NOMO-1 treated with DMSO at 0.1 percent for 48 hours (cell line): ENCODE data around the gene SPDYE4.
A peak's percentile ranks its signal among the peaks of the same experiment; 100 is the strongest.
"Not testable (repeated sequence)": the region's sequence is repeated elsewhere in the genome, so short reads cannot be mapped to it uniquely, and the experiment has no call there.

Experiments
- DNase-seq: peaks from one replicate; lab custom pipeline; 2025; ENCODE audit not compliant: unreplicated experiment; lab: John Stamatoyannopoulos, UW

Gene SPDYE4, protein sequence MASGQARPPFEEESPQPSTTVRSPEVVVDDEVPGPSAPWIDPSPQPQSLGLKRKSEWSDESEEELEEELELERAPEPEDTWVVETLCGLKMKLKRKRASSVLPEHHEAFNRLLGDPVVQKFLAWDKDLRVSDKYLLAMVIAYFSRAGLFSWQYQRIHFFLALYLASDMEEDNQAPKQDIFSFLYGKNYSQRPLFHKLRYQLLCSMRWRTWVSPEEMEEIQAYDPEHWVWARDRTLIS

DNA sequence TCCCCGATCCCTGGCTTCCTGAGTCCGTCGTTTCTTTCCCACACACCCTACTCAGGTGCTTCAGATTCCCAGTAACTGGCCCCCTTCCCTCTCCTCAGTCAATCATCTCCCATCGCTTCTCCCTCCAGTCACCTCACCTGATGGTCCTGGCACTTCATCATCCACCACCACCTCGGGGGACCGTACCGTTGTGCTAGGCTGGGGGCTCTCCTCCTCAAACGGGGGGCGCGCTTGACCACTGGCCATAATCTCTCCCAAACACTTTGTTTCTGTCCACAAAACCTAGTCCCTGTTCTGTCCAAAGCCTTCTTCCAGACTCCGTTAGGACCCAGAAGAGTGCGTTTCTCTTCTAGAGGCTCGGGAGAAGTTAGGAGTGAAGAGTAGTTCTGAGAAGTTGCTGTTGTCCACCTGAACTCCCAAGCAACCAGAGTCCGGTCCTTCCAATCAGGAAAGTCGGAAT lies at the start of gene SPDYE4:
Gene SPDYE4 (minus strand): TSS at position 410 of the 460 bp plus-strand sequence. CDS start 164 bp downstream, at position 246.
- no peak for DNase-seq

- peak; percentile 99 for DNase-seq
Observed at GRCh38 chr17:8806926-8807550, 48.7 kb upstream of the SPDYE4 start.

DNA sequence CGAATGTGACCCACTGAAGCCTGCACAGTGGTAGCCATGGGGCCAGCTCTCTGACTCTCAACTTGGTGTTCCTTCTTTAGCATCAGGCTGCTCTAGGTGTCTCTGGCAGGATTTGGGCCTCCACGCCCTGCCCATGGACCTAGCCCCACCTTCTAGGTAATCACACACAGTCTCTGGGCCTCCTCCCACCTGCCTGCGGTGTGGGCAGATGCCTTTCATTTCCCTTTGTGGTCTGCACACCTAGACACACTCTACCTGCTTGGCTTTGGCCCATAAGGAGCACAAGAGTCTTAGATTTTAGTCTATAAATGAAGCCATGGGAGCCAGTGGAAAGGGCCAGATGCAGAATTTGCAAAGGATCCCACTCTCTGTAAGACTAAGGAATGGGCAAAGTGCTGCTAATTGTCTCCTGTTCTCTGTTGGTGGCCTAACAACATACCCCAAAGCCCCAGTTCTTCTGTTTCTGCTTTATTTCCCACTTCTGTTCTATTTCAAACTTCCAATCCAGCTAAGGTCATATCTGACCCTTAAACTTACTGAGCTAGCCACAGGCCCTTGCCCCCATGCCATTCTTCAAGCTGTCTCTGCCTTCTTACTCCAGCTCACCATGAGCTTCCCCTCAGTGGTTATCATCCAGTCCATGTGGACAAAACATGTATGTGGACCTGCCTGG lies 48.0 kb upstream of the SPDYE4 start:
- no peak for DNase-seq

DNA sequence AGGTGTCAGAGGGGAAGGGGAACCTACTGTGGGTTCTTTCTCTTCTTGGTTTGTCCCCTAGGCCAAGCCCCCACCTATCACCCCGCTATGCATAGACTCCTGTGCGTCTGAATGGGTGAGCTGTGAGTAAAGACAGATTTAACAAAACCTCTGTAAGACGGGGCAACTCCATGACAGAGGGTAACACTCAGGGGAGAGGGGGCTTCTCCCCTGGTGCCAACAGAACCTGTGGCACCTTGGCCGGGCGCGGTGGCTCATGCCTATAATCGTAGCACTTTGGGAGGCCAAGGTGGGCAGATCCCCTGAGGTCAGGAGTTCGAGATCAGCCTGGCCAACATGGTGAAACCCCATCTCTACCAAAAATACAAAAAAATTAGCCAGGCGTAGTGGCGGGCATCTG lies 47.0 kb upstream of the SPDYE4 start:
- not testable (repeated sequence) for DNase-seq

DNA sequence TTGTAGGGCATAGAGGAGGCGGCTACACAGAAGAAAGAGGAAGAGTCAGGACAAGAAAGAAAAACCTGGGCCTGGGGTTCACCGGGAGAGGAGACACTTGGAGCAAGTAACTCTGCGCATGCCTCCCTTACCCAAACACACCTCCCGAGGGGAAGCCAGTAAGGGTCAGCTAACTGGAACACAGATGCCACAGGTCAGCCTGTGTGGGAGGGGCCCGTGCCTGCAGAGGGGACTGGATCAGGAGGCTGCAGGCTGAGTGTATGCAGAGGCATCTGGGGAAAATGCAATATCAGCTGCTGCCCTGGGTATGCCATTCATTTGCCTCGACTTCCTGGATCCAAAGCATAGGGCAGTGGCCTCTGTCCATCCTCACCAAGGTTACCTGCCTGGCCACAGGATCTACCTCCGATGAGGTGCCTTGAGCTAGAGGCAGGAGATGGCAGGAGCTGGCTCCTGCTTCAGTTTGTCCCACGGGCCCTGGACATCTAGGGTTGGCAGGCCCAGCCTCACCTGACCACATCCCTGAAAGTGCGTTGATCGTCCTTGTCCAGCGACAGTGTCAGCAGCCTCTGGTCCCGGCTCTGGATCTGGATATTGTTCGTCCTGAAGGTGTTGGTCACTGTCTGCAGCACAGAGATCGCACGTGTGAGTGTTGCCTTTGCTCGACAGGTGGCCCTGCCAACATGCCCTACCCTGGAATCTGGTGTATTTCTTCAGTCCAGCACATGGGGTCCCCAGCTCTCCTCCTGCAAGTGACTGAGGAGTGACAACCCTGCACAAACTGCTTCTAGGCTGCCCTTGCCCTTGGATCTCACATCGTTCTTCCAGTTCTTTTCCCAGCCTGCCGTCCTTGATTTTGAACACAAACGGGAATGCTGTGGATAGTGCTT lies 45.4 kb upstream of the SPDYE4 start:
- DNase-seq: no peak

- DNase-seq: no peak
Observed at GRCh38 chr17:8801135-8801840, 42.9 kb upstream of the SPDYE4 start.

DNA sequence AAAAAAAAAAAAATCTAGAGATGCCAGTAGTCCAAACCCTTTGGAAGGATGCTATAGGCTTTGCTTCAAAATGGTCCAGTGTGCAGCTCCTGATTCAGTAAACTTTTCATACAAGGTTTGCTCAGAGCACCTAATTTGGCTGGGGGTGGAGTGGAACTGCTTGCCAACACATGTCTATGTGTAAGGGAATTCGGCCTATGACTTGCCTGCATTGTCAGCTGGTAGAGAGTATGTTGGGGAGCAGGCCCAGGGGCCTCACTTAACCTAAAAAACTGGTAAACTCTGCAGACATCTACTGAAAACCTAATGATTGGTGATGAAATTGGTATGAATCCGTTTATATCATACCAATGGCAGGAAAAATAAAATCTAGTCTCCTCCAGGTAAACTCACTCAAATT lies 42.3 kb upstream of the SPDYE4 start:
- no peak for DNase-seq

DNA sequence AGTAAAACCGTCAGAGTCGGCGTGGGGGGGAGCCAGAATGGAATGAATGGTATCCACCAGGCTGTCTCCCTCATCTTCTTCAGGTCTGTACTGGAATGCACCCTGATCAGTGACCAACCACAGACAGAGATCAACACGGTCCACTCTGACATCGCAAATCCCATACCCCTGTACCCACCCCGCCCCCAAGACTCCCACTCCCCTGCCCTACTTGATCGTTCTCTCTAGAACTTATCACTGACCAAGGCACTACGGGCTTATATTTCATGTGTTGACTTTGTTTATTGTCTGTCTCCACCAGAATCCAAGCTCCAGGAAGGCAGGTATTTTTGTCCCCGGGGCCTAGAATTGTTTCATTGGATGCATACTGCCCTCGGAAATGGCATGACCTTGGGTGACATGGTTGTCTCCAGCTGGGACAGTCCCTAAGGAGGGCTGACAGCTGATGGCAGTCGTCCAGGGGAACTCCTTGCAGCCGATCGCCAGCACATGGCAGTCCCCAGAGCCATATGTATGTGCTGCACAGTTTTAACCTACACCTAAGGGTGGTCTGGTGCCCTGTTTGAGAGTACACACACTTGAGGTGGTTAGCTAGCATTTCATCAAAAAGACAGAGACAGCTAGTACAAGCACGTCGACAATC lies 41.3 kb upstream of the SPDYE4 start:
- DNase-seq: no peak

DNA sequence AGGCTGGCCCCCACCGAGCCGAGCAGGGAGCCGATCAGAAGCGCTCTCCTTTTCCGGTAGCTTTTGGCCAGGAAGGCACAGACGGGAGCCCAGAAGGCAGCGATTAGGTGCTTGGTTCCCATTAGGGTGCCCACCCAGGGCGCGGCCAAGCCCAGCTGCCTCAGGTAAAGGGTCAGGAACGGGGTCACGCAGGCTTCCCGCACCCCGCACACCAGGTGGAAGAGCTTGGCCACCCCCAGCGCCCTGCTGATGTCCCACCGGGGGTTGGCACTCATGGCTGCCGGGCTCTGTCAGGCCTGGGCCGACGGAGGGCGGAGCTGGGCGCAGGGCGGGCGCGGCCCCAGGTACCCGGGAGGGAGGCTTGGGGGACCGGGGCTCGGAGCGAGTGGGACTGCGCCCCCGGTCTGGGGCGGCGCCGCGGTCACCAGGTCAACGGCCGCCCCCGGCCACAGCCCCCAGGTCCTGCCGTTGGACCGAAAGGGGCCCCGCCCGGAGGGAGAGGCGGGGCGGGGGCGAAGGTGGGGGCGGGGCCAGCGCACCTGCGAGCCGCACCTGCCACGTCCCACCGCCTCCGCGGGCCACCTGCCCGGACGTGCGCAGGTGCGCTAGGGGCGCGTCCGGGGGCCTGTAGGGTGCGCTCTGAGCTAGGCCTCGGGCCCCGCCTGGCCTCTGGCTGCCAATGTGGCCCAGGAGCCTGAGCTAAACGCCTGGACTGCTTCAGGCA lies 40.7 kb upstream of the SPDYE4 start, which contains the start of gene MFSD6L:
Gene MFSD6L (minus strand): TSS at position 520 of the 724 bp plus-strand sequence. CDS start 245 bp downstream, at position 275.
- DNase-seq: no peak

- DNase-seq: no peak
Observed at GRCh38 chr17:8798176-8798845, 40.0 kb upstream of the SPDYE4 start.

DNA sequence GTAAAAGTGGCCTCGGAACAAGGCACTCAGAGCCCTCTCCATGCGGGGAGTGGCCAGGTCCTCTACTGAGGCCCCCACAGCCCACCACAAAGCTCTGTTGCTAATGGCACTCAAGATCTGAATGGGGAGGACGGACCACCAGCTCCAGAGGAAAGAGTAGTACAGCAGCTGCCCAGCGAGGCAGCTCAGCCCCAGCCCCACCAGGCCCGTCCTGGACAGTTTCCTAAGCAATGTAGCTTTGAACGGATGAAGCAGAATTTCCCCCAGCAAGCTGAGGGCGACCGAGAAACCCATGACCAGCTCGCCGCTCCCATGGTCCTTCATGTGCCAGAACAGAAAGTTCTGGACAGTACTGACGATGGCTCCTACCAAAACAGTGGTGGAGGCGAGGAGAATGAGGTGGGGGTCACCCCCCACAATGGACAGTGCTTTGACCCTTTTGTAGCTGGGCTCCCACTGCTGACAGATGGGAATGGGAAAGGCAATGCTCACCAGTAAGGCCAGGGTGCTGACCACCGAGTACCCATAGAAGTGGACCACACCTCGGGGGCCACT lies 39.4 kb upstream of the SPDYE4 start:
- no peak for DNase-seq

GRCh38 chr17:8794636-8795035 lies 36.3 kb upstream of the SPDYE4 start:
- no peak for DNase-seq

DNA sequence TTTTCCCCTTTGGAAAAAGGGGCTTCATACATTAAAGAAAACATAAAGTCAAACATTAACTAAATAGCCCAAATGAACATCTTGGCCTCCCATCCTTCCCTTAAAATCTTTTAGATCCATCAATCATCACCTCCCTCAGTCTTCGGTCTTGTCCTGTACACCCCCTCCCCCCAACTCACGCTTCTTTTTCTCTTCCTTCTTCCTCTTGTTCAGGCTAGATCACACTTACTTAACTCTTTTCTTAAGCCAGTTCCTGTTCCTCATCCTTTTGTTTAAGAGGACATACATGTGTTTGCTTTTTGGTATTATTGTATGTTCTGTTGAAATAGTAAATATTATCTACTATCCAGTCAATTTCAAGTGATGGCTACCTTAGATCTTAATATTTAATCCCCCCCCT lies 35.3 kb upstream of the SPDYE4 start:
- peak; percentile 77 for DNase-seq

- DNase-seq: no peak
Observed at GRCh38 chr17:8792646-8793045, 34.3 kb upstream of the SPDYE4 start.

DNA sequence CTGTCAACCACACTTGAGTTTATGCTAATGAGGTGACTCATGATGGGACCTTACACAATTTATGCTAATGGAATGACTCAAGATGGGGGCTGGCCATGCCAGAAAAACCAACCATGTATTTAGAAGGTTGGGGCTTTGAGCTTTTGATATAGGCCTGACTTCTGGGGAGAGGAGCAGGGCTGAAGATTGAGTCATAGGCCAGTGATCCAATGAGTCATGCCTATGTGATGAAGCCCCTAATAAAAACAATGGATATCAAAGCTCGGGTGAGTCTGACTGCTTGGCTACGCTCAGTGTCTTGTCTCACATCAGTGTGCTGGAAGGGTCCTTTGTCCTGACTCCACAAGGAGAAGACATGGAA lies 33.5 kb upstream of the SPDYE4 start:
- DNase-seq: no peak

GRCh38 chr17:8791248-8791909 lies 33.0 kb upstream of the SPDYE4 start:
- no peak for DNase-seq

DNA sequence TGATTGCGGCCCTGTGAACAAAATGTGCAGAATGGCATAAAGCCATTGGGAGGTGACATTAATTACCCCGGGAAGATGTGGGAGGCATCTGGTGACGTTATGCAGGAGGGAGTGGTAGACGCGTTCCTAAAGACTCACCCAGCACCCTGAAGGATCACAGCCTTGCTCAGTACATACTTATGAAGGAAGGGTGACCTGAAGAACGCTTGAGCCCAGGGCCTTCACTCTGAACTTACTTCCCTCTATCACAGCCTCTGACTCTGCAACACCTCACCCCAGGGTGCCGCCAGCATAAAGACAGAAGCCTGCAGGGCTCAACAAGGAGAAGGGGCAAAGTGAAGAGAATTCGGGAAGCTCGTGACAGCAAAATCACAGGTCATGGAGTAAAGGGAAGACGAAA lies 31.4 kb upstream of the SPDYE4 start:
- DNase-seq: no peak

DNA sequence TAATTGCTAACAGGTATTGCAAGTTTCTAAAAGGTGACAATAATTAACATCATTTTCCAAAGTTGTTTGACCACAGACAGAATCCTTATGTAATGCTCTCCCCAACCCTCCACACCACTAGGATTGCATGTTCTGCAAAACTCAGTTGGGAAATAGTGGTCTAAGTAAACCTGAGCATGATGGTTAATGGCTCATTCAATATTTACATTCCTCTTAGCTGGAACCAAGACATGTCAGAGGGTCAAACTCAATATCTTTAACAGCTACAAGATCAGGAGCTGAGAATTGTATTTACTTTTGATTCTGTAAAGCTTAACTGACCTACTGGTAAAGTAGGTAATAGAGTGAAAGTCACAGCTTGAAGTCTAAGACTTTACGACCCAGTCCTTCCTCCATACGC lies 30.7 kb upstream of the SPDYE4 start:
- DNase-seq: no peak
